Endothelial cell of umbilical vein (primary cell): ENCODE data around the gene PIK3R1. TPM values are rescaled to one million over a fixed set of nuclear protein-coding genes. Genes with fewer than 3 reads are reported as not detected.

Experiments
- BruUV-seq: library from RNA; stranded (reverse); fragments of 400-500 nt; replicated peaks from 2 replicates; lab custom pipeline; 2021; lab: Mats Ljungman, UMichigan
- CTCF ChIA-PET: fragments of 300-600, 350-600 bp; sonication (Branson Sonifier 250); formaldehyde crosslinking; loops from one replicate; lab custom pipeline; 2021; ENCODE audit warnings: antibody characterized with exemption, inconsistent platforms; lab: Charles Lee
- POLR2A ChIA-PET: fragments of 300-600, 350-600 bp; sonication (Branson Sonifier 250); formaldehyde crosslinking; loops from one replicate; lab custom pipeline; 2021; ENCODE audit warnings: antibody characterized with exemption, inconsistent platforms; lab: Charles Lee
- DNase-seq: peaks from one replicate; pipeline ENCODE4 v3.0.0-alpha.2; 2011; ENCODE audit warnings: low read depth, low spot score
- FAIRE-seq: peaks from 2 replicates; lab custom pipeline; 2011; peaks lifted over from hg19 to GRCh38; lab: Jason Lieb, UNC
- H2AFZ ChIP-seq: 2 replicates; pipeline ENCODE4 v1.6.0; 2012; ENCODE audit warnings: low read depth, low read length, control low read depth, inconsistent platforms
- H3K27ac ChIP-seq: 2 replicates; pipeline ENCODE4 v1.5.1; 2011; ENCODE audit warnings: low read depth, mild to moderate bottlenecking, control low read depth, low read length, moderate library complexity; ENCODE audit not compliant: insufficient read depth
- H3K27me3 ChIP-seq, 2 experiments: 2 replicates each; pipeline versions ENCODE4 v1.6.0 to v1.6.1; 2011; ENCODE audit warnings: low read length in 2 of 2, mixed read lengths in 1 of 2; ENCODE audit not compliant: control insufficient read depth in 2 of 2, insufficient read depth in 2 of 2
- H3K36me3 ChIP-seq, 2 experiments: 2 replicates in 1 of 2; 3 replicates in 1 of 2; pipeline ENCODE4 v1.5.1; 2011; ENCODE audit warnings: low read length in 2 of 2, mild to moderate bottlenecking in 1 of 2, moderate library complexity in 1 of 2; ENCODE audit not compliant: control insufficient read depth in 2 of 2, insufficient read depth in 2 of 2; ENCODE audit errors: extremely low read depth in 1 of 2
- H3K4me1 ChIP-seq: 3 replicates; pipeline ENCODE4 v1.5.1; 2011; ENCODE audit warnings: mild to moderate bottlenecking, low read length; ENCODE audit not compliant: control insufficient read depth, insufficient read depth; ENCODE audit errors: extremely low read depth
- H3K4me2 ChIP-seq: 2 replicates; pipeline ENCODE4 v1.6.1; 2011; ENCODE audit warnings: low read length, control low read depth, mixed read lengths; ENCODE audit not compliant: insufficient read depth
- H3K4me3 ChIP-seq, 3 experiments: fragments of 200-600 bp in 1 of 3; sonication (generic), shearing (Covaris generic) in 1 of 3; replicated peaks in 1 of 3; 2 replicates each; pipeline ENCODE4 v1.5.1; 2011 to 2016; ENCODE audit warnings: control low read depth in 3 of 3, low read length in 3 of 3, mild to moderate bottlenecking in 2 of 3, inconsistent platforms in 1 of 3, low read depth in 1 of 3, moderate library complexity in 1 of 3; ENCODE audit not compliant: insufficient read depth in 1 of 3
- H3K79me2 ChIP-seq: 2 replicates; pipeline ENCODE4 v1.6.0; 2012; ENCODE audit warnings: low read length, inconsistent platforms; ENCODE audit not compliant: control insufficient read depth, insufficient read depth
- H3K9ac ChIP-seq: replicated peaks from 2 replicates; pipeline ENCODE3; 2011; ENCODE audit warnings: low read length, control low read depth; ENCODE audit not compliant: insufficient read depth; ENCODE audit errors: extremely low read depth
- H3K9me1 ChIP-seq: replicated peaks from 3 replicates; pipeline ENCODE4 v1.6.0; 2011; ENCODE audit warnings: mild to moderate bottlenecking, low read length; ENCODE audit not compliant: control insufficient read depth, insufficient read depth; ENCODE audit errors: extremely low read depth
- H3K9me3 ChIP-seq: replicated peaks from 2 replicates; pipeline ENCODE4 v1.5.1; 2012; ENCODE audit warnings: low read length, inconsistent platforms; ENCODE audit not compliant: control insufficient read depth, insufficient read depth
- H4K20me1 ChIP-seq: replicated peaks from 2 replicates; pipeline ENCODE3; 2011; ENCODE audit warnings: mild to moderate bottlenecking, low read length; ENCODE audit not compliant: control insufficient read depth, insufficient read depth; ENCODE audit errors: extremely low read depth
- EZH2 ChIP-seq: IDR thresholded peaks from 2 replicates; pipeline ENCODE4 v1.6.1; 2012; ENCODE audit warnings: borderline replicate concordance, low read depth, mild to moderate bottlenecking, moderate library complexity, low read length, inconsistent platforms; ENCODE audit not compliant: severe bottlenecking
- FOS ChIP-seq: IDR thresholded peaks from 2 replicates; pipeline ENCODE4 v1.6.1; 2011; ENCODE audit warnings: mild to moderate bottlenecking, low read length, moderate library complexity, borderline replicate concordance; ENCODE audit not compliant: insufficient read depth
- JUN ChIP-seq: IDR thresholded peaks from 2 replicates; pipeline ENCODE4 v1.6.1; 2011; ENCODE audit warnings: borderline replicate concordance, low read depth; ENCODE audit not compliant: insufficient read length, insufficient read depth
- MYC ChIP-seq: IDR thresholded peaks from one replicate; pipeline ENCODE4 v1.6.1; 2011; ENCODE audit warnings: mild to moderate bottlenecking, low read depth, low read length
- POLR2AphosphoS5 ChIP-seq: IDR thresholded peaks from 2 replicates; pipeline ENCODE4 v1.6.1; 2012; ENCODE audit warnings: low read depth, mild to moderate bottlenecking, control low read depth, low read length, moderate library complexity; ENCODE audit not compliant: insufficient read depth
- dilution Hi-C: fragments of 300-500 bp; cut with MboI; formaldehyde crosslinking; loops from one replicate; pipeline ENCODE4 v1.15.0; 2019; ENCODE audit warnings: low sequenced_read_pairs; ENCODE audit not compliant: extremely low pct_ligation_motif_present
- intact Hi-C: fragments of 100-400 bp; cut with micrococcal nuclease; formaldehyde crosslinking; loops from one replicate; pipeline ENCODE4 v1.10.0; 2022
- polyA plus RNA-seq, 4 experiments: library from polyadenylated mRNA; depleted of rRNA in 3 of 4; stranded (reverse) in 3 of 4; unstranded in 1 of 4; fragments of >200 nt; gene quantifications; 2 replicates each; pipeline versions ENCODE4 v1.2.1 to v1.2.3, GENCODE V29; 2011 to 2012; ENCODE audit warnings: missing spikeins in 1 of 4
- total RNA-seq: library from RNA; stranded (reverse); gene quantifications from 2 replicates; pipeline ENCODE4 v1.2.3, GENCODE V29; 2021
- TF ChIP-seq, protein P1 (sequence below), 2 donors: IDR thresholded peaks; 1 replicate in 1 of 2; 2 replicates in 1 of 2; pipeline ENCODE4 v1.5.1; 2011; ENCODE audit warnings: low read length in 2 of 2, mild to moderate bottlenecking in 2 of 2, moderate library complexity in 2 of 2, control low read depth in 1 of 2, inconsistent platforms in 1 of 2, low read depth in 1 of 2; ENCODE audit not compliant: insufficient read depth in 1 of 2; ENCODE audit errors: extremely low read depth in 1 of 2

The PIK3R1 gene
- total and polyA plus RNA-seq, 2 donors (not counting 3 experiments of a cell fraction or from before 2014, with no cell fraction given), result 2.8 to 30.0 TPM

GRCh38 chr5:68217047-68217355, 1.4 kb downstream of the PIK3R1 start:
- Histone ChIP-seq H3K79me2 (peaks cover 47% of the 10 kb centered on the region), H3K27ac (peak overlapping the region; percentile 36), H3K9me3 (no peaks in the 10 kb centered on the region), H4K20me1 (peaks cover 10% of the 10 kb centered on the region), H3K4me3 (peak overlapping the region; percentile 52 to 91 (median 91)), H3K27me3 (no peaks in the 10 kb centered on the region), H3K9ac (peak overlapping the region; percentile 52), H3K4me2 (peak overlapping the region; percentile 99), H2AFZ (peak overlapping the region; percentile 49), H3K36me3 (no peaks in the 10 kb centered on the region), H3K9me1 (no peaks in the 10 kb centered on the region), H3K4me1 (peaks cover 17% of the 10 kb centered on the region)
- no TSS peak for BruUV-seq
- intact Hi-C loops (loop anchor here (10.0 kb wide), 1 partner anchor 912 kb away; no protein-coding TSS in a partner anchor), dilution Hi-C loops (no loop called here)
- TF ChIP-seq, protein P1, sequence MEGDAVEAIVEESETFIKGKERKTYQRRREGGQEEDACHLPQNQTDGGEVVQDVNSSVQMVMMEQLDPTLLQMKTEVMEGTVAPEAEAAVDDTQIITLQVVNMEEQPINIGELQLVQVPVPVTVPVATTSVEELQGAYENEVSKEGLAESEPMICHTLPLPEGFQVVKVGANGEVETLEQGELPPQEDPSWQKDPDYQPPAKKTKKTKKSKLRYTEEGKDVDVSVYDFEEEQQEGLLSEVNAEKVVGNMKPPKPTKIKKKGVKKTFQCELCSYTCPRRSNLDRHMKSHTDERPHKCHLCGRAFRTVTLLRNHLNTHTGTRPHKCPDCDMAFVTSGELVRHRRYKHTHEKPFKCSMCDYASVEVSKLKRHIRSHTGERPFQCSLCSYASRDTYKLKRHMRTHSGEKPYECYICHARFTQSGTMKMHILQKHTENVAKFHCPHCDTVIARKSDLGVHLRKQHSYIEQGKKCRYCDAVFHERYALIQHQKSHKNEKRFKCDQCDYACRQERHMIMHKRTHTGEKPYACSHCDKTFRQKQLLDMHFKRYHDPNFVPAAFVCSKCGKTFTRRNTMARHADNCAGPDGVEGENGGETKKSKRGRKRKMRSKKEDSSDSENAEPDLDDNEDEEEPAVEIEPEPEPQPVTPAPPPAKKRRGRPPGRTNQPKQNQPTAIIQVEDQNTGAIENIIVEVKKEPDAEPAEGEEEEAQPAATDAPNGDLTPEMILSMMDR (IDR thresholded peaks at IDR 0.05; ENCODE audit: extremely low read depth in 1 of 2, insufficient read depth in 1 of 2, low read depth in 1 of 2, low read length in 2 of 2), result no peak
- peak; percentile 46 for DNase-seq
- POLR2A ChIA-PET, result interaction anchor here (0.7 to 1.3 kb wide), 3 partner anchors 22 to 36 kb away, joined by 3 to 4 read pairs (median 3); no protein-coding TSS in a partner anchor
- CTCF ChIA-PET, result interaction anchor here (0.9 to 4.2 kb wide), 6 partner anchors 7 to 1911 kb away, joined by 3 to 66 read pairs (median 11); no protein-coding TSS in a partner anchor
- FAIRE-seq, result peak; percentile 70

GRCh38 chr5:68217528-68217927, 2.0 kb downstream of the PIK3R1 start:
- Histone ChIP-seq H3K79me2 (peaks cover 51% of the 10 kb centered on the region), H3K9ac (peak overlapping the region; percentile 52), H4K20me1 (peaks cover 10% of the 10 kb centered on the region), H3K4me2 (peak overlapping the region; percentile 99), H3K4me1 (peaks cover 17% of the 10 kb centered on the region), H3K4me3 (peak overlapping the region in 1 of 3 experiments; percentile 91), H3K36me3 (no peaks in the 10 kb centered on the region), H2AFZ (no peak overlapping the region), H3K9me3 (no peaks in the 10 kb centered on the region), H3K27ac (no peak overlapping the region), H3K27me3 (no peaks in the 10 kb centered on the region), H3K9me1 (no peaks in the 10 kb centered on the region)
- POLR2A ChIA-PET, result interaction anchor here (0.7 to 1.3 kb wide), 2 partner anchors 10 to 35 kb away, joined by 3 to 4 read pairs; no protein-coding TSS in a partner anchor
- intact Hi-C loops (loop anchor here (10.0 kb wide), 1 partner anchor 913 kb away; no protein-coding TSS in a partner anchor), dilution Hi-C loops (no loop called here)
- DNase-seq (no peak), FAIRE-seq (peak; percentile 88)
- no TSS peak for BruUV-seq
- CTCF ChIA-PET, result interaction anchor here (0.9 to 4.2 kb wide), 5 partner anchors 34 to 1912 kb away, joined by 3 to 66 read pairs (median 3); no protein-coding TSS in a partner anchor
- TF ChIP-seq MYC (no peak), JUN (no peak), POLR2AphosphoS5 (no peak), EZH2 (no peak), FOS (no peak)
- TF ChIP-seq, protein P1 (IDR thresholded peaks at IDR 0.05; ENCODE audit: extremely low read depth in 1 of 2, insufficient read depth in 1 of 2, low read depth in 1 of 2, low read length in 2 of 2), result no peak
